Activated naive CD8-positive, alpha-beta T cell treated with anti-CD3 and anti-CD28 coated beads, Interleukin-2, amount 10 ng/mL, durations not matched to agents 7 days and 5 days (primary cell): ENCODE data around the gene CDIPT. TPM values are rescaled to one million over a fixed set of nuclear protein-coding genes. Genes with fewer than 3 reads are reported as not detected.

Source experiments
- ATAC-seq: fragments of 150-1000 bp; cut with Tn5 transposase; one replicate; pipeline ENCODE4 v1.10.0; 2021; ENCODE audit warnings: low read depth, moderate library complexity
- POLR2A ChIA-PET: fragments of 350-600 bp; sonication (Branson Sonifier 250); formaldehyde crosslinking; loops from one replicate; lab custom pipeline; 2021; ENCODE audit warnings: antibody characterized with exemption; lab: Charles Lee
- DNase-seq: peaks from one replicate; pipeline ENCODE4 v3.0.0; 2021
- H3K27ac Mint-ChIP-seq: one replicate; pipeline ENCODE4 v1.8.0; 2022; ENCODE audit warnings: mild to moderate bottlenecking, mixed read lengths
- H3K27me3 Mint-ChIP-seq: one replicate; pipeline ENCODE4 v1.8.0; 2022; ENCODE audit warnings: mild to moderate bottlenecking, moderate library complexity, mixed read lengths
- H3K36me3 Mint-ChIP-seq: one replicate; pipeline ENCODE4 v1.8.0; 2021; ENCODE audit warnings: mild to moderate bottlenecking, mixed read lengths
- H3K4me1 Mint-ChIP-seq: one replicate; pipeline ENCODE4 v1.8.0; 2021; ENCODE audit warnings: mixed read lengths
- H3K4me3 Mint-ChIP-seq: one replicate; pipeline ENCODE4 v1.8.0; 2022; ENCODE audit warnings: mild to moderate bottlenecking, moderate library complexity, mixed read lengths
- H3K9me3 Mint-ChIP-seq: one replicate; pipeline ENCODE4 v1.8.0; 2021; ENCODE audit warnings: mixed read lengths
- total RNA-seq, 2 experiments: library from RNA; stranded (reverse); gene quantifications; one replicate each; pipeline ENCODE4 v1.2.3, GENCODE V29; 2021

The CDIPT gene
- total RNA-seq, 2 experiments from 2014 or later, result 65.0 to 74.7 TPM

DNA sequence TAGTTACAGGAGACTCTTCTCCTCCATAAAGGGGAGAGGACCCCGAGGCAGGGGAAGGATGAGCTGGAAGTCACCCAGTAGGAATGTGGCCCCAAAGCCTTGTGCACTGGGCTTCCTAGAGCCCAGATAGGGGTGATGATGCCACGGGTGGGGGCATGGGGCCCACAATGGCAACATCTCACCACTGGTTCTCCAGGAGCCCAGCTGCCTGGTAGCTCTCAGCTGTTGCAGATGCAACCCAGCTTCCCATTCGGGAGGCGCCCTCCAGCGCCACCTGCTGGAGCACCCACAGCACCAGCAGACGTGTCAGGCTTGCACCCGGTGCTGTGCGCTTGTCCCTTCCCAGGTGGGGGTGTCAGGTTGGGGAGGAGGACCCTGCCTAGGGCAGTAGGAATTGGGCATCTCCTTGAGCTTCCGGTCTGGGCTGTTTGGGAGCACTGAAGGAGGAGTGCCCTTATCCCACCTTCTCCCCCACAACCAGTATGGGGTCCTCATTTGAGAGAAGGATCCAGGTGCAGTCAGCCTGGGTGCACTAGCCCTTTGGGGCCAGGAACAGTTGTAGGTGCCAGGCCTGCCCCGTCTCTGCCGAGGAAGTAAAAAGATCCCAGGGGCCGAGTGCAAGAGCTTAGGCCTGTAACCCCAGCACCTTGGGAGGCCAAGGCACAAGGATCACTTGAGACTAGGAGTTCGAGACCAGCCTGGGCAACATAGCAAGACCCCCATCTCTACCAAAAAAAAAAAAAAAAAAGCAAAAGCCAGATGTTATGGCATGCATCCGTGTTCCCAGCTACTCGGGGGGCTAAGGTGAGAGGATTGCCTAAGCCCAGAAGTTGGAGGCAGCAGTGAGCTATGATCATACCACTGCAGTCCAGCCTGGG is 14.4 kb downstream of the CDIPT start:
- H3K36me3 Mint-ChIP-seq, result peaks cover 17% of the 10 kb centered on the region
- no peak overlapping the region for H3K4me3 Mint-ChIP-seq
- POLR2A ChIA-PET, result interaction anchor here (0.7 to 2.5 kb wide), 13 partner anchors 21 to 157 kb away, joined by 3 to 25 read pairs (median 5); partner anchors contain the start of genes KIF22, MVP and PAGR1
- DNase-seq (peak; percentile 89), ATAC-seq (peak; percentile 92)
- no peaks in the 10 kb centered on the region for H3K9me3 Mint-ChIP-seq
- peaks cover 4% of the 10 kb centered on the region for H3K4me1 Mint-ChIP-seq
- no peaks in the 10 kb centered on the region for H3K27me3 Mint-ChIP-seq
- H3K27ac Mint-ChIP-seq, result no peak overlapping the region

- Mint-ChIP-seq H3K27me3 (no peaks in the 10 kb centered on the region), H3K27ac (no peak overlapping the region), H3K36me3 (peaks cover 19% of the 10 kb centered on the region), H3K9me3 (no peaks in the 10 kb centered on the region), H3K4me1 (peaks cover 4% of the 10 kb centered on the region), H3K4me3 (no peak overlapping the region)
- no peak for ATAC-seq
- DNase-seq, result no peak
- POLR2A ChIA-PET, result interaction anchor here (1.2 kb wide), 1 partner anchor 36 kb away, joined by 3 read pairs; no protein-coding TSS in a partner anchor
Measured at GRCh38 chr16:29845656-29846055, 17.4 kb downstream of the CDIPT start.

GRCh38 chr16:29844575-29845331 is 18.3 kb downstream of the CDIPT start:
- Mint-ChIP-seq H3K27ac (peak overlapping the region; percentile 15), H3K4me1 (peaks cover 4% of the 10 kb centered on the region), H3K9me3 (no peaks in the 10 kb centered on the region), H3K36me3 (peaks cover 13% of the 10 kb centered on the region), H3K4me3 (no peak overlapping the region), H3K27me3 (no peaks in the 10 kb centered on the region)
- ATAC-seq (no peak), DNase-seq (no peak)
- POLR2A ChIA-PET, result no interaction called here

GRCh38 chr16:29843931-29844330 is 19.1 kb downstream of the CDIPT start:
- peaks cover 17% of the 10 kb centered on the region for H3K36me3 Mint-ChIP-seq

GRCh38 chr16:29842732-29843346 is 20.2 kb downstream of the CDIPT start:
- Mint-ChIP-seq H3K27me3 (no peaks in the 10 kb centered on the region), H3K9me3 (no peaks in the 10 kb centered on the region), H3K4me3 (no peak overlapping the region), H3K4me1 (no peaks in the 10 kb centered on the region), H3K36me3 (peaks cover 14% of the 10 kb centered on the region), H3K27ac (peak overlapping the region; percentile 64)
- DNase-seq (no peak), ATAC-seq (no peak)
- POLR2A ChIA-PET, result interaction anchor here (0.5 to 1.3 kb wide), 3 partner anchors 15 to 53 kb away, joined by 3 to 5 read pairs (median 3); partner anchors contain the start of genes KIF22 and PAGR1

More at GRCh38 chr16:29843931-29844330, 19.1 kb downstream of the CDIPT start:
- no peak for ATAC-seq
- Mint-ChIP-seq H3K9me3 (no peaks in the 10 kb centered on the region), H3K27me3 (no peaks in the 10 kb centered on the region), H3K4me1 (peaks cover 4% of the 10 kb centered on the region), H3K4me3 (no peak overlapping the region), H3K27ac (no peak overlapping the region)
- POLR2A ChIA-PET, result interaction anchor here (0.6 to 1.3 kb wide), 3 partner anchors 20 to 54 kb away, joined by 3 to 6 read pairs (median 3); partner anchors contain the start of genes KIF22 and PAGR1
- no peak for DNase-seq

DNA sequence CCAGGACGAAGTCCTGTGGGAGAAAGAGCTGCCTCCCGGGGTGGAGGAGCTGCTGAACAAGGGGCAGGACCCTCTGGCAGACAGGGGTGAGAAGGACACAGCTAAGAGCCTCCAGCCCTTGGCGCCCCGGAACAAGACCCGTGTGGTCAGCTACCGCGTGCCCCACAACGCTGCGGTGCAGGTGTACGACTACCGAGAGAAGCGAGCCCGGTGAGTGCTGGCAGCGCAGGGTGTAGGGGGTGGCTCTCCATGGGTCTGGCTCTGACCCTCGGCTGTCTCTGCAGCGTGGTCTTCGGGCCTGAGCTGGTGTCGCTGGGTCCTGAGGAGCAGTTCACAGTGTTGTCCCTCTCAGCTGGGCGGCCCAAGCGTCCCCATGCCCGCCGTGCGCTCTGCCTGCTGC is 21.4 kb downstream of the CDIPT start:
- Mint-ChIP-seq H3K4me3 (no peak overlapping the region), H3K36me3 (peaks cover 13% of the 10 kb centered on the region), H3K27ac (no peak overlapping the region), H3K4me1 (no peaks in the 10 kb centered on the region), H3K27me3 (no peaks in the 10 kb centered on the region), H3K9me3 (no peaks in the 10 kb centered on the region)
- DNase-seq, result no peak
- ATAC-seq, result no peak
- POLR2A ChIA-PET, result no interaction called here

- no peaks in the 10 kb centered on the region for H3K9me3 Mint-ChIP-seq
- H3K27ac Mint-ChIP-seq, result no peak overlapping the region
- POLR2A ChIA-PET, result interaction anchor here (0.7 to 1.2 kb wide), 3 partner anchors 20 to 141 kb away, joined by 4 to 12 read pairs (median 7); partner anchors contain the start of gene C16orf54
- no peaks in the 10 kb centered on the region for H3K27me3 Mint-ChIP-seq
- no peaks in the 10 kb centered on the region for H3K4me1 Mint-ChIP-seq
- no peak overlapping the region for H3K4me3 Mint-ChIP-seq
- ATAC-seq (no peak), DNase-seq (no peak)
- peaks cover 19% of the 10 kb centered on the region for H3K36me3 Mint-ChIP-seq
Measured at GRCh38 chr16:29840240-29840639, 22.8 kb downstream of the CDIPT start.

DNA sequence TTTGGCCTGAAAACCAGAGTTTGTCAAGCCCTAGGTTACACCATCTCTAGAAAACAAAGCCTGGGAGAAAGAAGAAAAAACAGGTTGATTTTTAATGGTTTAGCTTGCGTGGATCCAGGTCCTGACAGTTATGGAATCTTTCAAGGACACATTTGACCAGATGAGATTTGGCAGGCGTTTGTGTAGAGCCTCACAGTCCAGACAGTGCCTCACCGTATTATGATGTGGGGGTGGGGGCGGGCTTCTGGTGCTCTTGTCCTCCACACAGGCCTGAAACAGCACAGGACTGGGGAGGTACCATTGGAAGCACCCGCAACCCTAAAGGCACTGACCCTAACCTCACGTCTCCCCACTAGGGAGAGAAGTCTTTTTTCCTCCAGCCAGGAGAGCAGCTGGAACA is 23.2 kb downstream of the CDIPT start:
- no peaks in the 10 kb centered on the region for H3K4me1 Mint-ChIP-seq
- no peaks in the 10 kb centered on the region for H3K27me3 Mint-ChIP-seq
- DNase-seq, result no peak
- H3K4me3 Mint-ChIP-seq, result no peak overlapping the region
- POLR2A ChIA-PET, result interaction anchor here (0.7 to 1.4 kb wide), 5 partner anchors 20 to 891 kb away, joined by 3 to 12 read pairs (median 5); partner anchors contain the start of gene C16orf54
- no peaks in the 10 kb centered on the region for H3K9me3 Mint-ChIP-seq
- H3K36me3 Mint-ChIP-seq, result peaks cover 19% of the 10 kb centered on the region
- H3K27ac Mint-ChIP-seq, result no peak overlapping the region
- no peak for ATAC-seq

GRCh38 chr16:29837841-29838240 is 25.2 kb downstream of the CDIPT start:
- H3K9me3 Mint-ChIP-seq, result no peaks in the 10 kb centered on the region
- H3K36me3 Mint-ChIP-seq, result peaks cover 21% of the 10 kb centered on the region
- no peaks in the 10 kb centered on the region for H3K4me1 Mint-ChIP-seq
- POLR2A ChIA-PET, result interaction anchor here (1.7 kb wide), 1 partner anchor 11 kb away, joined by 10 read pairs; no protein-coding TSS in a partner anchor
- H3K27ac Mint-ChIP-seq, result no peak overlapping the region
- ATAC-seq (no peak), DNase-seq (no peak)
- H3K4me3 Mint-ChIP-seq, result no peak overlapping the region
- no peaks in the 10 kb centered on the region for H3K27me3 Mint-ChIP-seq

DNA sequence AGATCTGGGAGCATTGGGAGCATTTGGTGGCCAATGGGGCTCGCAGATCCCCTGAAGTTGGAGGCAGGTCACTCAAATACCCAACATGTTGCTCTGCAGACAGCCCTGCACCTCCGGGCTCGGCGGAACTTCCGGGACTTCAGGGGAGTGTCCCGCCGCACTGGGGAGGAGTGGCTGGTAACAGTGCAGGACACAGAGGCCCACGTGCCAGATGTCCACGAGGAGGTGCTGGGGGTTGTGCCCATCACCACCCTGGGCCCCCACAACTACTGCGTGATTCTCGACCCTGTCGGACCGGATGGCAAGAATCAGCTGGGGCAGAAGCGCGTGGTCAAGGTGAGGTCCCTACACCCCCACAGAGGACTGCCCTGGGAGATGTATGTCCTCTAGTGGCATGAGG is 26.4 kb downstream of the CDIPT start:
- H3K36me3 Mint-ChIP-seq, result peaks cover 30% of the 10 kb centered on the region

DNA sequence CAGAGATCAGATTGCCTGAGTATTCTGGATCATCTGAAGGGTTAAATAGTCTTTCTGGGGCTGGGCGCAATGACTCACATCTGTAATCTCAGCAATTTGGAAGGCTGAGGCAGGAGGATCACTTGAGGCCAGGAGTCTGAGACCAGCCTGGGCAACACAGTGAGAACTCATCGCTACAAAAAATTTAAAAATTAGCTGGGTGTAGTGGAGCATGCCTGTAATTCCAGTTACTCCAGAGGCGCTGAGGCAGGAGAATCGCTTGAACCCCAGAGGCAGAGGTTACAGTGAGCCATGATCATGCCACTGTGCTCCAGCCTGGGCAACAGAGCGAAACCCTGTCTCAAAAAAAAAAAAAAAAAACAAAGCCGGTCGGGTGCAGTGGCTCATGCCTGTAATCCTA is 27.1 kb downstream of the CDIPT start:
- DNase-seq (no peak), ATAC-seq (no peak)
- H3K36me3 Mint-ChIP-seq, result peaks cover 29% of the 10 kb centered on the region
- no peak overlapping the region for H3K27ac Mint-ChIP-seq
- no peaks in the 10 kb centered on the region for H3K9me3 Mint-ChIP-seq
- H3K4me3 Mint-ChIP-seq, result no peak overlapping the region
- POLR2A ChIA-PET, result interaction anchor here (0.6 to 0.7 kb wide), 2 partner anchors 17 to 52 kb away, joined by 3 to 4 read pairs; no protein-coding TSS in a partner anchor
- H3K27me3 Mint-ChIP-seq, result no peaks in the 10 kb centered on the region
- H3K4me1 Mint-ChIP-seq, result peaks cover 1% of the 10 kb centered on the region

More for the DNA sequence above, 26.4 kb downstream of the CDIPT start:
- ATAC-seq (no peak), DNase-seq (no peak)
- POLR2A ChIA-PET, result interaction anchor here (0.6 to 0.7 kb wide), 2 partner anchors 18 to 52 kb away, joined by 3 to 4 read pairs; no protein-coding TSS in a partner anchor
- H3K27ac Mint-ChIP-seq, result no peak overlapping the region
- no peaks in the 10 kb centered on the region for H3K27me3 Mint-ChIP-seq
- H3K4me1 Mint-ChIP-seq, result no peaks in the 10 kb centered on the region
- no peaks in the 10 kb centered on the region for H3K9me3 Mint-ChIP-seq
- no peak overlapping the region for H3K4me3 Mint-ChIP-seq

- H3K9me3 Mint-ChIP-seq, result no peaks in the 10 kb centered on the region
- H3K4me3 Mint-ChIP-seq, result no peak overlapping the region
- H3K27me3 Mint-ChIP-seq, result no peaks in the 10 kb centered on the region
- no peak for DNase-seq
- POLR2A ChIA-PET, result interaction anchor here (0.7 kb wide), 1 partner anchor 1205 kb away, joined by 4 read pairs; no protein-coding TSS in a partner anchor
- ATAC-seq, result no peak
- H3K36me3 Mint-ChIP-seq, result peaks cover 28% of the 10 kb centered on the region
- H3K27ac Mint-ChIP-seq, result peak overlapping the region; percentile 48
- peaks cover 8% of the 10 kb centered on the region for H3K4me1 Mint-ChIP-seq
Measured at GRCh38 chr16:29834079-29834478, 28.9 kb downstream of the CDIPT start.
